ENCODE measurements around the gene RFPL4AL1. TPM values are rescaled to one million over a fixed set of nuclear protein-coding genes. Genes with fewer than 3 reads are reported as not detected.

RFPL4AL1 gene
- total and polyA plus RNA-seq, 2 experiments from 2014 or later = not detected

DNA sequence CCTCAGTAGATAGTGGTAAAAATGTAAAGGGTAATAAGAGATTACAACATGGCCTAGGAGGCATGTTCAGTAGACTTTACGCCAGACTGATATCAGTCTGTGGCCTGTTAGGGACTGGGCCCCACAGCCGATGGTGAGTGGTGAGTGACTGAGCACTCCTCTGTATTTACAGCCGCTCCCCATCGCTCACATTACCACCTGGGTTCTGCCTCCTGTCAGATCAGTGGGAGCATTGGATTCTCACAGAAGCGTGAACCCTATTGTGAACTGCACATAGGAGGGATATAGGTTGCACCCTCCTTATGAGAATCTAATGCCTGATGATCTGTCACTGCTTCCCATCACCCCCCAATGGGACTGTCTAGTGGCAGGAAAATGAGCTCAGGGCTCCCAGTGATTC is 45.0 kb downstream of the RFPL4AL1 start:
- H3K4me3 ChIP-seq = no peak overlapping the region
- H2AFZ ChIP-seq = no peak overlapping the region
- H3K27ac ChIP-seq = no peak overlapping the region
- H3K4me2 ChIP-seq = no peak overlapping the region
- DNase-seq (ENCODE audit: low spot score) = no peak
- no peaks in the 10 kb centered on the region for H3K4me1 ChIP-seq (ENCODE audit: insufficient read depth)
- H4K20me1 ChIP-seq (ENCODE audit: insufficient read depth, poor library complexity, severe bottlenecking) = no peaks in the 10 kb centered on the region
- no peaks in the 10 kb centered on the region for H3K36me3 ChIP-seq (replicated peaks; ENCODE audit: insufficient read depth, low read depth)
- no peaks in the 10 kb centered on the region for H3K9me2 ChIP-seq (replicated peaks; ENCODE audit: insufficient read depth)
- H3K27me3 ChIP-seq = no peaks in the 10 kb centered on the region
- TF ChIP-seq EZH2phosphoT487 (IDR thresholded peaks at IDR 0.05; ENCODE audit: low read depth, severe bottlenecking, unreplicated experiment) = no peak
- no peak for TF ChIP-seq EZH2 (IDR thresholded peaks at IDR 0.05; ENCODE audit: borderline replicate concordance)
- TF ChIP-seq, protein P1, sequence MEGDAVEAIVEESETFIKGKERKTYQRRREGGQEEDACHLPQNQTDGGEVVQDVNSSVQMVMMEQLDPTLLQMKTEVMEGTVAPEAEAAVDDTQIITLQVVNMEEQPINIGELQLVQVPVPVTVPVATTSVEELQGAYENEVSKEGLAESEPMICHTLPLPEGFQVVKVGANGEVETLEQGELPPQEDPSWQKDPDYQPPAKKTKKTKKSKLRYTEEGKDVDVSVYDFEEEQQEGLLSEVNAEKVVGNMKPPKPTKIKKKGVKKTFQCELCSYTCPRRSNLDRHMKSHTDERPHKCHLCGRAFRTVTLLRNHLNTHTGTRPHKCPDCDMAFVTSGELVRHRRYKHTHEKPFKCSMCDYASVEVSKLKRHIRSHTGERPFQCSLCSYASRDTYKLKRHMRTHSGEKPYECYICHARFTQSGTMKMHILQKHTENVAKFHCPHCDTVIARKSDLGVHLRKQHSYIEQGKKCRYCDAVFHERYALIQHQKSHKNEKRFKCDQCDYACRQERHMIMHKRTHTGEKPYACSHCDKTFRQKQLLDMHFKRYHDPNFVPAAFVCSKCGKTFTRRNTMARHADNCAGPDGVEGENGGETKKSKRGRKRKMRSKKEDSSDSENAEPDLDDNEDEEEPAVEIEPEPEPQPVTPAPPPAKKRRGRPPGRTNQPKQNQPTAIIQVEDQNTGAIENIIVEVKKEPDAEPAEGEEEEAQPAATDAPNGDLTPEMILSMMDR (IDR thresholded peaks at IDR 0.05; ENCODE audit: poor library complexity) = no peak
- H3K9me3 ChIP-seq (ENCODE audit: low read depth) = no peaks in the 10 kb centered on the region
- no peaks in the 10 kb centered on the region for H3K79me2 ChIP-seq
- WGBS (ENCODE audit: low lambda C conversion rate, missing lambda C conversion rate) = 87% methylated on average over 5 of the region's 5 CpGs

DNA sequence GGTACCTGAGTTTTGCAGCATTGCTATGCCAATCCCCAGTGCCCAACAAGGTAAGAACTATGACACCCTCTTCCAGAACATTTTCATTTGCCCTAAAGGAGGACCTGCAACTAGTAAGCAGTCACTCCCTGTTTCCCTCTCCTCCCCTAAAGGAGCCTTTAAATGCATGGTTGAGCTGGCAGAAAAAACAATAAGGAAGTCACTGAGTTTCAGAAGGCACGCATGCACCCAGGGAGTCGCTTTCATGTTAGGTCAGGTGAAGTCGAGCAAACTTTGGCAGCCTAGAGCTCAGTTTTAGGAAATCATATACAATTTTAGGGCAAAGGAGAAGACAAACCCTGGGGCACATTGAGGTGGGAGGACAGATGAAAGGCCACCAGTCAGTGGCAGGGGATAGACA is 51.1 kb downstream of the RFPL4AL1 start:
- Histone ChIP-seq H4K20me1 (ENCODE audit: insufficient read depth, poor library complexity, severe bottlenecking) (no peaks in the 10 kb centered on the region), H3K4me3 (no peak overlapping the region), H3K27me3 (no peaks in the 10 kb centered on the region), H3K36me3 (replicated peaks; ENCODE audit: insufficient read depth, low read depth) (no peaks in the 10 kb centered on the region), H3K4me1 (ENCODE audit: insufficient read depth) (no peaks in the 10 kb centered on the region), H2AFZ (no peak overlapping the region), H3K9me2 (replicated peaks; ENCODE audit: insufficient read depth) (no peaks in the 10 kb centered on the region), H3K4me2 (no peak overlapping the region), H3K9me3 (ENCODE audit: low read depth) (no peaks in the 10 kb centered on the region), H3K27ac (no peak overlapping the region), H3K79me2 (no peaks in the 10 kb centered on the region)
- 76% methylated on average over 3 of the region's 3 CpGs for WGBS (ENCODE audit: low lambda C conversion rate, missing lambda C conversion rate)
- DNase-seq (ENCODE audit: low spot score) = no peak
- TF ChIP-seq, protein P1 (IDR thresholded peaks at IDR 0.05; ENCODE audit: poor library complexity) = no peak
- TF ChIP-seq EZH2 (IDR thresholded peaks at IDR 0.05; ENCODE audit: borderline replicate concordance) (no peak), EZH2phosphoT487 (IDR thresholded peaks at IDR 0.05; ENCODE audit: low read depth, severe bottlenecking, unreplicated experiment) (no peak)

Other genes starting within 250 kb of the RFPL4AL1 start
- 0.28 and 0.30 TPM in 2 replicates for gene SBK2, start 232.0 kb upstream of the RFPL4AL1 start, total RNA-seq
- gene SBK2, start 232.0 kb upstream of the RFPL4AL1 start, polyA plus RNA-seq = 0.33 and 0.51 TPM in 2 replicates
- 0.57 TPM in 1 of 2 replicates, not detected in the other for gene SBK3, start 223.6 kb upstream of the RFPL4AL1 start, total RNA-seq
- gene SBK3, start 223.6 kb upstream of the RFPL4AL1 start, polyA plus RNA-seq = 0.92 TPM in 1 of 2 replicates, not detected in the other
- 4.1 and 5.1 TPM in 2 replicates for gene ZNF579, start 188.3 kb upstream of the RFPL4AL1 start, total RNA-seq
- gene ZNF579, start 188.3 kb upstream of the RFPL4AL1 start, polyA plus RNA-seq = 14.8 and 21.7 TPM in 2 replicates
- 3.8 and 5.6 TPM in 2 replicates for gene FIZ1, start 169.6 kb upstream of the RFPL4AL1 start, total RNA-seq
- gene FIZ1, start 169.6 kb upstream of the RFPL4AL1 start, polyA plus RNA-seq = 14.0 and 16.4 TPM in 2 replicates
- 8.4 and 12.4 TPM in 2 replicates for gene ZNF524, start 168.8 kb upstream of the RFPL4AL1 start, total RNA-seq
- 18.5 and 19.5 TPM in 2 replicates for gene ZNF524, start 168.8 kb upstream of the RFPL4AL1 start, polyA plus RNA-seq
- 3.0 and 3.1 TPM in 2 replicates for gene ZNF865, start 163.5 kb upstream of the RFPL4AL1 start, total RNA-seq
- gene ZNF865, start 163.5 kb upstream of the RFPL4AL1 start, polyA plus RNA-seq = 1.7 and 2.2 TPM in 2 replicates
- gene ZNF784, start 144.6 kb upstream of the RFPL4AL1 start, total RNA-seq = 6.7 and 7.2 TPM in 2 replicates
- gene ZNF784, start 144.6 kb upstream of the RFPL4AL1 start, polyA plus RNA-seq = 5.5 and 10.0 TPM in 2 replicates
- 6.1 and 10.1 TPM in 2 replicates for gene ZNF580, start 128.1 kb upstream of the RFPL4AL1 start, total RNA-seq
- 53.8 and 71.5 TPM in 2 replicates for gene ZNF580, start 128.1 kb upstream of the RFPL4AL1 start, polyA plus RNA-seq
- gene ZNF581, start 125.5 kb upstream of the RFPL4AL1 start, total RNA-seq = 12.2 and 17.3 TPM in 2 replicates
- 14.2 and 22.5 TPM in 2 replicates for gene ZNF581, start 125.5 kb upstream of the RFPL4AL1 start, polyA plus RNA-seq
- gene CCDC106, start 120.9 kb upstream of the RFPL4AL1 start, total RNA-seq = 13.0 and 18.3 TPM in 2 replicates
- 30.5 and 31.7 TPM in 2 replicates for gene CCDC106, start 120.9 kb upstream of the RFPL4AL1 start, polyA plus RNA-seq
- 94.6 and 99.6 TPM in 2 replicates for gene U2AF2, start 114.1 kb upstream of the RFPL4AL1 start, total RNA-seq
- gene U2AF2, start 114.1 kb upstream of the RFPL4AL1 start, polyA plus RNA-seq = 16.1 and 18.0 TPM in 2 replicates
- 40.2 and 74.8 TPM in 2 replicates for gene EPN1, start 93.9 kb upstream of the RFPL4AL1 start, total RNA-seq
- 154 and 165 TPM in 2 replicates for gene EPN1, start 93.9 kb upstream of the RFPL4AL1 start, polyA plus RNA-seq
- not detected in 2 replicates for gene NLRP9, start 30.7 kb upstream of the RFPL4AL1 start, total RNA-seq
- gene NLRP9, start 30.7 kb upstream of the RFPL4AL1 start, polyA plus RNA-seq = not detected in 2 replicates
- not detected in 2 replicates for gene RFPL4A, start 10.0 kb upstream of the RFPL4AL1 start, total RNA-seq
- gene RFPL4A, start 10.0 kb upstream of the RFPL4AL1 start, polyA plus RNA-seq = not detected in 2 replicates
- not detected in 2 replicates for gene NLRP11, start 62.9 kb downstream of the RFPL4AL1 start, total RNA-seq
- gene NLRP11, start 62.9 kb downstream of the RFPL4AL1 start, polyA plus RNA-seq = not detected in 2 replicates
- not detected in 2 replicates for gene NLRP4, start 67.4 kb downstream of the RFPL4AL1 start, total RNA-seq
- gene NLRP4, start 67.4 kb downstream of the RFPL4AL1 start, polyA plus RNA-seq = not detected in 2 replicates
- gene NLRP13, start 163.2 kb downstream of the RFPL4AL1 start, total RNA-seq = not detected in 2 replicates
- not detected in 2 replicates for gene NLRP13, start 163.2 kb downstream of the RFPL4AL1 start, polyA plus RNA-seq
- gene NLRP8, start 178.7 kb downstream of the RFPL4AL1 start, total RNA-seq = not detected in 2 replicates
- not detected in 2 replicates for gene NLRP8, start 178.7 kb downstream of the RFPL4AL1 start, polyA plus RNA-seq
- not detected in 2 replicates for gene NLRP5, start 217.7 kb downstream of the RFPL4AL1 start, total RNA-seq
- gene NLRP5, start 217.7 kb downstream of the RFPL4AL1 start, polyA plus RNA-seq = not detected in 2 replicates

Measured in hepatocyte (in vitro differentiated cells).